HCT116 (cell line): ENCODE measurements around the gene RWDD1.

Experiments
- ELF1 ChIP-seq: IDR thresholded peaks from 2 replicates; pipeline ENCODE4 v1.6.1; 2012; ENCODE audit warnings: low read depth, borderline replicate concordance
- SIN3A ChIP-seq: IDR thresholded peaks from 2 replicates; pipeline ENCODE4 v1.6.1; 2012; ENCODE audit warnings: low read depth
- TF ChIP-seq, protein P1 (sequence below), 3 experiments: fragments of 200-600 bp in 1 of 3; sonication (generic) in 1 of 3; IDR thresholded peaks in 2 of 3; conservative IDR thresholded peaks in 1 of 3; 2 replicates each; pipeline ENCODE4 v1.5.1; 2012 to 2017; ENCODE audit warnings: low read depth in 2 of 3, low read length in 2 of 3, antibody characterized with exemption in 1 of 3, borderline replicate concordance in 1 of 3, control low read depth in 1 of 3, mild to moderate bottlenecking in 1 of 3, mixed read lengths in 1 of 3, mixed run types in 1 of 3, moderate library complexity in 1 of 3; ENCODE audit not compliant: insufficient read depth in 1 of 3
- TF ChIP-seq, protein P2 (sequence below): IDR thresholded peaks from 2 replicates; pipeline ENCODE4 v1.6.1; 2011; ENCODE audit warnings: mild to moderate bottlenecking, low read length, moderate library complexity; ENCODE audit not compliant: insufficient replicate concordance; ENCODE audit errors: extremely low read depth

DNA sequence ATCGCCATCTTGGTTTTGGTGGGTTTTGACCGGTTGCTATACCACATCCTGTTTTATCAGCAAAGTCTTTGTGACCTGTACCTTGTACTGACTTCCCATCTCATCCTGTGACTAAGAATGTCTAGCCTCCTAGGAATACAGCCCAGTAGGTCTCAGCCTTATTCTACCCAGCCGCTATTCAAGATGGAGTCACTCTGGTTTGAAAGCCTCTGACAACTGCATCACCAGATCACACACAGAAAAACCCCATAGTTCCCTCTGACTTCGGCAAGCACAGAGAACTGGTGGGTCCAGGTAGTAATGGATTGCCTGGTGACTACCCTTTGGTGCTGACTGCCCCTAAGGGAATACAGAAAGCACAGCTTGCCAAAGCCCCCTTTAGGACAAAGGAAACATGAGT, 34.6 kb downstream of the RWDD1 start:
- TF ChIP-seq, protein P1, sequence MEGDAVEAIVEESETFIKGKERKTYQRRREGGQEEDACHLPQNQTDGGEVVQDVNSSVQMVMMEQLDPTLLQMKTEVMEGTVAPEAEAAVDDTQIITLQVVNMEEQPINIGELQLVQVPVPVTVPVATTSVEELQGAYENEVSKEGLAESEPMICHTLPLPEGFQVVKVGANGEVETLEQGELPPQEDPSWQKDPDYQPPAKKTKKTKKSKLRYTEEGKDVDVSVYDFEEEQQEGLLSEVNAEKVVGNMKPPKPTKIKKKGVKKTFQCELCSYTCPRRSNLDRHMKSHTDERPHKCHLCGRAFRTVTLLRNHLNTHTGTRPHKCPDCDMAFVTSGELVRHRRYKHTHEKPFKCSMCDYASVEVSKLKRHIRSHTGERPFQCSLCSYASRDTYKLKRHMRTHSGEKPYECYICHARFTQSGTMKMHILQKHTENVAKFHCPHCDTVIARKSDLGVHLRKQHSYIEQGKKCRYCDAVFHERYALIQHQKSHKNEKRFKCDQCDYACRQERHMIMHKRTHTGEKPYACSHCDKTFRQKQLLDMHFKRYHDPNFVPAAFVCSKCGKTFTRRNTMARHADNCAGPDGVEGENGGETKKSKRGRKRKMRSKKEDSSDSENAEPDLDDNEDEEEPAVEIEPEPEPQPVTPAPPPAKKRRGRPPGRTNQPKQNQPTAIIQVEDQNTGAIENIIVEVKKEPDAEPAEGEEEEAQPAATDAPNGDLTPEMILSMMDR (IDR thresholded peaks at IDR 0.05 in 2 of 3, conservative IDR thresholded peaks at IDR 0.05 in 1 of 3; ENCODE audit: borderline replicate concordance in 1 of 3, insufficient read depth in 1 of 3, low read depth in 2 of 3, low read length in 2 of 3): no peak
- TF ChIP-seq ELF1 (no peak), SIN3A (no peak)
- TF ChIP-seq, protein P2, sequence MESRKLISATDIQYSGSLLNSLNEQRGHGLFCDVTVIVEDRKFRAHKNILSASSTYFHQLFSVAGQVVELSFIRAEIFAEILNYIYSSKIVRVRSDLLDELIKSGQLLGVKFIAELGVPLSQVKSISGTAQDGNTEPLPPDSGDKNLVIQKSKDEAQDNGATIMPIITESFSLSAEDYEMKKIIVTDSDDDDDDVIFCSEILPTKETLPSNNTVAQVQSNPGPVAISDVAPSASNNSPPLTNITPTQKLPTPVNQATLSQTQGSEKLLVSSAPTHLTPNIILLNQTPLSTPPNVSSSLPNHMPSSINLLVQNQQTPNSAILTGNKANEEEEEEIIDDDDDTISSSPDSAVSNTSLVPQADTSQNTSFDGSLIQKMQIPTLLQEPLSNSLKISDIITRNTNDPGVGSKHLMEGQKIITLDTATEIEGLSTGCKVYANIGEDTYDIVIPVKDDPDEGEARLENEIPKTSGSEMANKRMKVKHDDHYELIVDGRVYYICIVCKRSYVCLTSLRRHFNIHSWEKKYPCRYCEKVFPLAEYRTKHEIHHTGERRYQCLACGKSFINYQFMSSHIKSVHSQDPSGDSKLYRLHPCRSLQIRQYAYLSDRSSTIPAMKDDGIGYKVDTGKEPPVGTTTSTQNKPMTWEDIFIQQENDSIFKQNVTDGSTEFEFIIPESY: no peak
